ENCODE data around the gene AP1B1.

- TF ChIP-seq, protein P1, sequence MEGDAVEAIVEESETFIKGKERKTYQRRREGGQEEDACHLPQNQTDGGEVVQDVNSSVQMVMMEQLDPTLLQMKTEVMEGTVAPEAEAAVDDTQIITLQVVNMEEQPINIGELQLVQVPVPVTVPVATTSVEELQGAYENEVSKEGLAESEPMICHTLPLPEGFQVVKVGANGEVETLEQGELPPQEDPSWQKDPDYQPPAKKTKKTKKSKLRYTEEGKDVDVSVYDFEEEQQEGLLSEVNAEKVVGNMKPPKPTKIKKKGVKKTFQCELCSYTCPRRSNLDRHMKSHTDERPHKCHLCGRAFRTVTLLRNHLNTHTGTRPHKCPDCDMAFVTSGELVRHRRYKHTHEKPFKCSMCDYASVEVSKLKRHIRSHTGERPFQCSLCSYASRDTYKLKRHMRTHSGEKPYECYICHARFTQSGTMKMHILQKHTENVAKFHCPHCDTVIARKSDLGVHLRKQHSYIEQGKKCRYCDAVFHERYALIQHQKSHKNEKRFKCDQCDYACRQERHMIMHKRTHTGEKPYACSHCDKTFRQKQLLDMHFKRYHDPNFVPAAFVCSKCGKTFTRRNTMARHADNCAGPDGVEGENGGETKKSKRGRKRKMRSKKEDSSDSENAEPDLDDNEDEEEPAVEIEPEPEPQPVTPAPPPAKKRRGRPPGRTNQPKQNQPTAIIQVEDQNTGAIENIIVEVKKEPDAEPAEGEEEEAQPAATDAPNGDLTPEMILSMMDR (IDR thresholded peaks at IDR 0.05; ENCODE audit: low read depth, low read length, missing input control), result no peak
- no peak for TF ChIP-seq FOXA1 (IDR thresholded peaks at IDR 0.05)
- no peak for TF ChIP-seq REST (IDR thresholded peaks at IDR 0.05)
- TF ChIP-seq TAF1 (conservative IDR thresholded peaks at IDR 0.05), result no peak
- no peak for TF ChIP-seq SP1 (IDR thresholded peaks at IDR 0.05)
- no peak for TF ChIP-seq RAD21 (IDR thresholded peaks at IDR 0.05)
- TF ChIP-seq YY1 (IDR thresholded peaks at IDR 0.05), result no peak
- TF ChIP-seq, protein P2, sequence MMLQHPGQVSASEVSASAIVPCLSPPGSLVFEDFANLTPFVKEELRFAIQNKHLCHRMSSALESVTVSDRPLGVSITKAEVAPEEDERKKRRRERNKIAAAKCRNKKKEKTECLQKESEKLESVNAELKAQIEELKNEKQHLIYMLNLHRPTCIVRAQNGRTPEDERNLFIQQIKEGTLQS (IDR thresholded peaks at IDR 0.05), result no peak
- no peak for TF ChIP-seq GABPA (IDR thresholded peaks at IDR 0.05 in 1 of 2, conservative IDR thresholded peaks at IDR 0.05 in 1 of 2)
- no peak for TF ChIP-seq MAX (IDR thresholded peaks at IDR 0.05)
These were observed 7.5 kb downstream of the AP1B1 start for GRCh38 chr22:29380856-29381255.
